Measurements from ENCODE around the gene HACD2. TPM values are rescaled to one million over a fixed set of nuclear protein-coding genes. Genes with fewer than 3 reads are reported as not detected.

The HACD2 gene
- total RNA-seq, 4 donors from 2014 or later = 11.9 to 70.5 (median 48.2) TPM

DNA sequence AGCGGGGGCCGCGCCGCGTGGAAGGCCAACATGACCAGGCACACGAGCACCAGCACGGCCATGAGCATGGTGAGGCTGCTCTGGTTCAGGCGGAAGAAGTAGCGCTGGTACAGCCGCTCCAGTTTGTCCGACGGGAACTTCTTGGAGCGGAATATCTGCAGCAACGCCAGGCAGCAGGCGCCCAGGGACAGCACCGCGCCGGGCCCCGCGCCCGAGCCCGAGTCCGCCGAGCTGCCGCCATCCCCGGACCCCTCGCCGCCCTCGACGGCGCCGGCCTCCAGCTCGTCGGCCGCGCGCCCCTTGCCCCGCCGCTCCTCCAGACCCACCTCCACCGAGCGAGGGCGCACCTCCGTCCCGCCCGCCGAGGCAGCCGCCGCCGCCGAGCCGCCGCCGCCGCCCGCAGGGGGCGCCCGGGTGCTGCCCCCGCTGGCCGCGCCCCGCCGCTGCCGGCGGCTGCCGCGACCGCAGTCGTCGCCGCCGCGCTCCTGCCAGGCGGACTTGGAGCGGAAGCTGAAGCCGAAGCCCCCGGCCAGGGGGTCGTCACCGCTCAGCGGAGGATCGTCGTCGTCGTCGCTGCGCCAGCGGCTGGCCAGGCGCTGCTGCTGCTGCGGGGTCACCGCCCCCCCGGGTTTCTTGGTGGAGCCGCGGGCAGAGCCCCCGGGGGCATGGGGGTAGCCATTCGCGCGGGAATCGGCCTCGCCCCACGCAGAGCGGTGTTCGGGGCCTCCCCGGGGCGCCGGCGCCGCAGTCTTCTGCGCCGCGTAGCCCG lies 136.9 kb downstream of the HACD2 start:
- Histone ChIP-seq H3K36me3 (no peaks in the 10 kb centered on the region), H3K9me3 (no peaks in the 10 kb centered on the region), H3K27me3 (peaks cover 54% of the 10 kb centered on the region), H3K4me1 (peaks cover 0 to 25% (median 18%) of the 10 kb centered on the region in 4 donors), H3K27ac (peak overlapping the region; percentile 83 to 90 (median 88)), H3K4me3 (peak overlapping the region; percentile 59 to 82 (median 68))
- WGBS, 2 donors (ENCODE audit: low coverage in 1 of 2) = 41% methylated on average over 59 of the region's 110 CpGs; no CpG with 5 or more reads in 1 of the 2 donors
- TF ChIP-seq POLR2AphosphoS5 (IDR thresholded peaks at IDR 0.05) = peak in 2 of 3 donors; percentile 19 to 47
- TF ChIP-seq, protein P1, sequence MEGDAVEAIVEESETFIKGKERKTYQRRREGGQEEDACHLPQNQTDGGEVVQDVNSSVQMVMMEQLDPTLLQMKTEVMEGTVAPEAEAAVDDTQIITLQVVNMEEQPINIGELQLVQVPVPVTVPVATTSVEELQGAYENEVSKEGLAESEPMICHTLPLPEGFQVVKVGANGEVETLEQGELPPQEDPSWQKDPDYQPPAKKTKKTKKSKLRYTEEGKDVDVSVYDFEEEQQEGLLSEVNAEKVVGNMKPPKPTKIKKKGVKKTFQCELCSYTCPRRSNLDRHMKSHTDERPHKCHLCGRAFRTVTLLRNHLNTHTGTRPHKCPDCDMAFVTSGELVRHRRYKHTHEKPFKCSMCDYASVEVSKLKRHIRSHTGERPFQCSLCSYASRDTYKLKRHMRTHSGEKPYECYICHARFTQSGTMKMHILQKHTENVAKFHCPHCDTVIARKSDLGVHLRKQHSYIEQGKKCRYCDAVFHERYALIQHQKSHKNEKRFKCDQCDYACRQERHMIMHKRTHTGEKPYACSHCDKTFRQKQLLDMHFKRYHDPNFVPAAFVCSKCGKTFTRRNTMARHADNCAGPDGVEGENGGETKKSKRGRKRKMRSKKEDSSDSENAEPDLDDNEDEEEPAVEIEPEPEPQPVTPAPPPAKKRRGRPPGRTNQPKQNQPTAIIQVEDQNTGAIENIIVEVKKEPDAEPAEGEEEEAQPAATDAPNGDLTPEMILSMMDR (IDR thresholded peaks at IDR 0.05) = no peak
- in situ Hi-C loops (cut with MboI; ENCODE audit: low pct_ligation_motif_present in 1 of 4, low pct_unique_long_range_greater_than_20kb in 1 of 4, low sequenced_read_pairs in 3 of 4) (no loop called here), intact Hi-C loops (cut with DNase I; ENCODE audit: low total_unique reads) (loop anchor here (5.0 to 10.0 kb wide), 2 partner anchors 73 to 116 kb away; no protein-coding TSS in a partner anchor)
- peak; percentile 33 for DNase-seq

DNA sequence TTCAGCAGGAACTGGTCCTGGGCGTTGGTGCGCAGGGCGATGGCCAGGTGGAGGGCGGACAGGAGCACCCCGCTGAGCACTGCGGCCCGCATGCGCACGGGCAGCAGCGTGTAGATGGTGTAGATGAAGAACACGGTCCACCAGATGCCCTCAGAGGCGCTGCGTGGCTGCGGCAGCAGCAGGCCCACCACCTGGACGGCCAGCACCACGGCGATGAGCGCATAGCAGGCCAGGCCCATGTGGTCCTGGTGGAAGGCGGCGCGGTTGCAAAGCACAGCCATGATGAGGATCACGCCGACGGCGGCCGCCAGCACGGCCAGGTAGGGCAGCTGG lies 137.5 kb downstream of the HACD2 start:
- no peak for TF ChIP-seq POLR2AphosphoS5 (IDR thresholded peaks at IDR 0.05)
- TF ChIP-seq POLR2A (IDR thresholded peaks at IDR 0.05) = no peak
- TF ChIP-seq, protein P1 (IDR thresholded peaks at IDR 0.05) = no peak
- Histone ChIP-seq H3K27ac (peak overlapping the region; percentile 81 to 89 (median 84)), H3K4me3 (peak overlapping the region; percentile 12 to 82 (median 42)), H3K9me3 (no peaks in the 10 kb centered on the region), H3K36me3 (no peaks in the 10 kb centered on the region), H3K4me1 (peaks cover 0 to 25% (median 18%) of the 10 kb centered on the region in 4 donors), H3K27me3 (peaks cover 48% of the 10 kb centered on the region)
- WGBS, 2 donors (ENCODE audit: low coverage in 1 of 2) = 89% methylated on average over 25 of the region's 27 CpGs; no CpG with 5 or more reads in 1 of the 2 donors
- in situ Hi-C loops (cut with MboI; ENCODE audit: low pct_ligation_motif_present in 1 of 4, low pct_unique_long_range_greater_than_20kb in 1 of 4, low sequenced_read_pairs in 3 of 4) = no loop called here
- DNase-seq = no peak
- intact Hi-C loops (cut with DNase I; ENCODE audit: low total_unique reads) = loop anchor here (5.0 to 10.0 kb wide), 2 partner anchors 73 to 115 kb away; no protein-coding TSS in a partner anchor

DNA sequence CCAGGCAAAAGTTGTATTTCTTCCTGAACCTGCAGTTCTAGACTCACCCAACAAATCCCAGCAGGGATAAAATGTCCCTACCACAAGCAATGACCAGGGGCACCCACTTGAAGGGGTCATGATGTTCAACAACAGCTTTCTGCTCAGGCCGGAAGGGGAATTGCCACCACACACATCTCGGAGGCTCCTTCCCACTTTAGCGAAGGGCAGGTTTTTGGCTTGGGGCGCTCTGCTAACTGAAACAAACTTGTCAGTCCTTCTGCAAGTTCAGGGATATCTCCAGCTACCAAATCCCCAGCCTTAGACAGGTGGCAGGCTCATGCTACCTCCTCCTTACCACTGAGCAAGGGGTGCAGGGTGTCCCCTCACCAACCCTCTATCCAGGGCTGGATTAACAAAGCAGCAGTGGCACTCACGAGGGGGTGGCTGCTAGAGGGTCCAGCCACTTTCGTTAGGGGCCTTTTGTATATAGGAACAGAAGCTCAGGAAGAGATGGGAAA lies 138.2 kb downstream of the HACD2 start:
- H3K27me3 ChIP-seq = peaks cover 41% of the 10 kb centered on the region
- no peaks in the 10 kb centered on the region for H3K9me3 ChIP-seq
- no peak for DNase-seq
- H3K4me1 ChIP-seq = peaks cover 0 to 25% (median 18%) of the 10 kb centered on the region in 4 donors
- H3K4me3 ChIP-seq = peak overlapping the region in 3 of 4 donors; percentile 12 to 82 (median 69)
- in situ Hi-C loops (cut with MboI; ENCODE audit: low pct_ligation_motif_present in 1 of 4, low pct_unique_long_range_greater_than_20kb in 1 of 4, low sequenced_read_pairs in 3 of 4) = no loop called here
- peak overlapping the region; percentile 81 to 89 (median 84) for H3K27ac ChIP-seq
- 89% methylated on average over 6 of the region's 6 CpGs; no CpG with 5 or more reads in 1 of the 2 donors for WGBS, 2 donors (ENCODE audit: low coverage in 1 of 2)
- intact Hi-C loops (cut with DNase I; ENCODE audit: low total_unique reads) = loop anchor here (5.0 to 10.0 kb wide), 2 partner anchors 72 to 114 kb away; no protein-coding TSS in a partner anchor
- TF ChIP-seq EP300 (IDR thresholded peaks at IDR 0.05; ENCODE audit: low read depth) = no peak
- TF ChIP-seq, protein P1 (IDR thresholded peaks at IDR 0.05) = no peak
- TF ChIP-seq POLR2A (IDR thresholded peaks at IDR 0.05) = no peak
- TF ChIP-seq POLR2AphosphoS5 (IDR thresholded peaks at IDR 0.05) = no peak
- H3K36me3 ChIP-seq = no peaks in the 10 kb centered on the region

DNA sequence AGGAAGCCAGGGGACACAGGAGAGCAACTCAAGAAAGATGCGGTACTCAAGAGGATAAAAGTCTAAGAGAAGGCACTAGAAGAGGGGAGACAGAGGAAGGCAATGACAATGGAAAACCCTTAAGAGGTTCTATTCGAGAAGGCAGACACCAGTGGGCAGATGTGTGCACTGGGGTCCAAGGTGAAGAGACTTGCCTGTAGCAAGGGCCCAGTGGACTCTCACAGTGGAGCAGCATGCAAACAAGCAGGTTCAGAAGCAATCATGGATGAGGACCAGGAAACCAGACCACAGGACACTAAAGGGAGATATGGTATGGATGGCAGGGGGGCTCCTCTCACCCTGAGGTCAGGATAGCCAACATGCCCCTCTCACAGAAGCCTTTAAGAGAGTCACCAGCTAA lies 138.6 kb downstream of the HACD2 start:
- peak overlapping the region; percentile 81 to 89 (median 84) for H3K27ac ChIP-seq
- 40 to 74% methylated on average over 1 to 2 of the region's 2 CpGs for WGBS, 2 donors (ENCODE audit: low coverage in 1 of 2)
- H3K27me3 ChIP-seq = peaks cover 37% of the 10 kb centered on the region
- no peak for DNase-seq
- no peaks in the 10 kb centered on the region for H3K9me3 ChIP-seq
- TF ChIP-seq, protein P1 (IDR thresholded peaks at IDR 0.05) = no peak
- TF ChIP-seq POLR2A (IDR thresholded peaks at IDR 0.05) (no peak), EP300 (IDR thresholded peaks at IDR 0.05; ENCODE audit: low read depth) (no peak), POLR2AphosphoS5 (IDR thresholded peaks at IDR 0.05) (no peak)
- no peaks in the 10 kb centered on the region for H3K36me3 ChIP-seq
- intact Hi-C loops (cut with DNase I; ENCODE audit: low total_unique reads) (loop anchor here (5.0 to 10.0 kb wide), 2 partner anchors 71 to 114 kb away; no protein-coding TSS in a partner anchor), in situ Hi-C loops (cut with MboI; ENCODE audit: low pct_ligation_motif_present in 1 of 4, low pct_unique_long_range_greater_than_20kb in 1 of 4, low sequenced_read_pairs in 3 of 4) (no loop called here)
- peaks cover 0 to 25% (median 18%) of the 10 kb centered on the region in 4 donors for H3K4me1 ChIP-seq
- peak overlapping the region in 3 of 4 donors; percentile 12 to 82 (median 69) for H3K4me3 ChIP-seq
